ENCODE data around the gene RTL5. TPM values are rescaled to one million over a fixed set of nuclear protein-coding genes. Genes with fewer than 3 reads are reported as not detected.
"Not testable (repeated sequence)": the region's sequence is repeated elsewhere in the genome, so short reads cannot be mapped to it uniquely, and the experiment has no call there.

Gene RTL5
- 0.18 and 0.20 TPM in 2 replicates for total RNA-seq (2014; rRNA removed; shearing (Covaris generic))

DNA sequence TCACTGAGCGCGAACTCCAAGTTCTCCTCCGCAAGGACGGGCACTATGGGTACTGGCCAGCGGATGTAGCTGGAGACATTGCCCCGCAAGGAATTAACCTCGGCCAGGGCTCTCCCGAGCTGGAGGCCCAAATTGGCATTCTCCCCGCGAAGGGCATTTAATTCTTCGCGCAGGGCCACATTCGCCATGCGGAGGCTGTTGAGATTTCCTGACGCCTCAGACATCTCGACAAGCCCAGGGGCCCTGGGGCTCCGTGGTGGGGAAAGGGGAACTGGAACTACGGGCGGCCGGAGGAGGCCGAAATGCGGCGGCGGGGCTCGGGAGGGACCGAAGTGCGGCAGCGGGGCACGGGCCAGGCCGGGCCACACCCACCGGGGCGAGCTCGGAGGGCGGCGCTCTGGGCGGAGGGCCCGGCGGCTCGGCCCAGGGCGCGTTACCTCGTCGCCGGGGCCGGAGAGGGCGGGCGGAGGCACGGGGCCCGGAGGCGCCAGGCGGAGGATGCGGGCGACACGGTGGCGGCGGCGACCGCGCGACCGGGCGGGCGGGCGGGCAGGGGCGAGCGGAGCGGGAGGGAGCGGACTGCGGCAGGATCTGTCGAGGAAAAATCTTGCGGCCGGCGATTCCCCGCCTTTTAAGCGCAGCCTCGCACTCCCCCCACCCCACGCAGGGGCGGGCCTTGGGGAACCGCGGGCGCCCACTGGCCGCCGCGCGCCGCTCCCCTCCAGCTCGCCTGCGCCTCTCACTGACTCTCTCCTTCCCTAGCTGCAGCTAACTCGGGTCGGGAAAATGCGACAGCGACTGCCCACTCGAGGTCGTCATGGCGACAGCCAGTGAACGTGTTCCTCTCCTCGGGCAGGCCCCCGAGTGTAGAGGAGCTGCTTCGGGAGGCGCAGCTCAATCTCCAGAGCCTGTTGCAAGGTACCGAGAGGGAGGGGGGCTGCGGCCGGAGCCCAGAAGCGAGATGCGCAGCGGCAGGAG is at the start of gene RTL5:
RTL5 (minus strand) TSS at position 599 of the 978 bp plus-strand sequence.
- H3K27ac ChIP-seq: no peak within 1 kb of the TSS
- H3K4me3 ChIP-seq: peak within 1 kb of the TSS; percentile 32
- no peaks in the 10 kb centered on the region for H3K36me3 ChIP-seq
- H3K27me3 ChIP-seq: no peaks in the 10 kb centered on the region
- no peaks in the 10 kb centered on the region for H3K9me3 ChIP-seq (replicated peaks)
- peak; percentile 58 to 62 for DNase-seq
- H3K4me1 ChIP-seq: no peaks in the 10 kb centered on the region

DNA sequence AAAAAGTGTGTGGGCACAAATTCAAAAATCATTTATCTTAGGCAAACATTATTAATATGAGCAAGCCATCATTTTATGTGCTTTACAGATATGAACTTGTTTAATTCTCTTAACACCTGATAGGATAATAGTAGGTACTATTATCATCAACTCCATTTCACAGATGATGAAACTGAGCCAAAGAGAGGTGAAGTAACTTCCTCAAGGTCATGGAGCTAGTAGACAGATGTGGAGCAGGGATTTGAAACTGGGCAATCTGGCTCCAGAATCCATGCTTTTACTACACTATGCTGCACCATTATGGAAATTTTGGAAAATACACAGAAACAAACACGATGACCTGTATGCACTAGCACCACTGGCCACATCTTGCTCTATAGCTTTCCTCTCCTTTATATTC is 48.8 kb upstream of the RTL5 start:
- Histone ChIP-seq H3K4me1 (no peaks in the 10 kb centered on the region), H3K9me3 (replicated peaks) (no peaks in the 10 kb centered on the region), H3K4me3 (peak overlapping the region; percentile 78), H3K36me3 (peaks cover 2% of the 10 kb centered on the region; the same call in 1 of the 2 replicates), H3K27me3 (no peaks in the 10 kb centered on the region), H3K27ac (peak overlapping the region; percentile 78)
- peak in 1 of 2 experiments; percentile 22 for DNase-seq

DNA sequence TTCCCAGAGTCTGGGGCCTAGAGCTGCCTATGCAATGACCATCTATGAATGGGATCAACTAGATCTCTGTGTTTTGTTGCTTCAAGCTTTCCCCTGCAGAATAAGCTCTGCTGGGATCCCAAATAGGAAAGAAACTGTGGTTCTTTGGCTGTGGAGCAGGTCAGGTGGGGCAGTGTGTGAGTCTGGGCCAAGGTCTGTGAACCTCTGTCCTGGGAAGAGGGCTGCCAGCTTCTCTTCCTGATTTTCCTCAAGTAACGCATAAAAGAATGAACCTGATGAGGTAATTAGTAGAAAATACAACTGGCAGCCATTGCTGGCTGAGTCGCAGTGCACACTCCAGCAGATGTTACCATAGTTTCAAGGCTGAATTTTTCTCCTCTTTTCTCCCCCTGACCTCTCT is 45.3 kb upstream of the RTL5 start:
- Histone ChIP-seq H3K9me3 (replicated peaks) (no peaks in the 10 kb centered on the region), H3K4me3 (no peak overlapping the region), H3K27ac (no peak overlapping the region), H3K27me3 (no peaks in the 10 kb centered on the region), H3K4me1 (no peaks in the 10 kb centered on the region), H3K36me3 (no peaks in the 10 kb centered on the region)
- DNase-seq: no peak

DNA sequence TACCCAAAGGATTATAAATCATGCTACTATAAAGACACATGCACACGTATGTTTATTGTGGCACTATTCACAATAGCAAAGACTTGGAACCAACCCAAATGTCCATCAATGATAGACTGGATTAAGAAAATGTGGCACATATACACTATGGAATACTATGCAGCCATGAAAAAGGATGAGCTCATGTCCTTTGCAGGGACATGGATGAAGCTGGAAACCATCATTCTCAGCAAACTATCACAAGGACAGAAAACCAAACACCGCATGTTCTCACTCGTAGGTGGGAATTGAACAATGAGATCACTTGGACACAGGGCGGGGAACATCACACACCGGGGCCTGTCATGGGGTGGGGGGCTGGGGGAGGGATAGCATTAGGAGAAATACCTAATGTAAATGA is 44.6 kb upstream of the RTL5 start:
- not testable (repeated sequence) for H3K27ac ChIP-seq; H3K36me3 ChIP-seq; H3K4me3 ChIP-seq; H3K9me3 ChIP-seq (replicated peaks); H3K27me3 ChIP-seq; H3K4me1 ChIP-seq; DNase-seq

DNA sequence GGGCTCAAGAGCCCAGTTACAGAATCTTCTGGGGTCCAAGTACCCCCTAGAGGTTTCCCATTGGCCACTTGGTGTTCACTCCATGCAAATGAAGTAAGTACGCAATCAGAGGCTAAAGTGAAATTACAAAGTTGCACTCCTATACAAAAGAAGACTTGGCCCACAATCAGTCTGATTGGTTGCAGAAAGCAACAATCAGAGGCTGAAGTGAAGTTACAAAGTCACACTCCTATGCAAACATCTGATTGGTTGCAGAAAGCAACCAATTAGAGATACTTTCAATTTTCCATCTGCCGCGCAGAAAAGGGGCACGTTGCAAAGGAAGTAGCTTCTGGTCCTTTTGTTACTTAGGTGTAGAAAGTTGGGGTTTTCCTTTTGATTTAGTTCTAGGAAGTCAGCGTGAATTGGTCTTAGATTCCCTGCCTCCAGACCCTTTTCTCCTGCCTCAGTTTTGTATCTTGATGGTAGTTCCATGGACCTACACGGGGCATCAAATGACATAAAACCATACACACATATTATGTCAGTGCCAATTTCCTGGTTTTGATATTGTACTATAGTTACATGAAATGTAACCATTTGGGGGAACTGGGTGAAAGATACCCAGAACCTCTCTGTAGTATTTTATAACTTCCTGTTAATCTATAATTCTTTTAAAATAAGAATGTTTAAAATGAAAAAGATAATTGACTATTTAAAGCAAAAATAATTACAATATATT is 37.5 kb upstream of the RTL5 start:
- H3K27me3 ChIP-seq: no peaks in the 10 kb centered on the region
- H3K27ac ChIP-seq: no peak overlapping the region
- H3K36me3 ChIP-seq: no peaks in the 10 kb centered on the region
- peak; percentile 11 to 43 for DNase-seq
- H3K4me3 ChIP-seq: peak overlapping the region; percentile 34
- no peaks in the 10 kb centered on the region for H3K4me1 ChIP-seq
- no peaks in the 10 kb centered on the region for H3K9me3 ChIP-seq (replicated peaks)

DNA sequence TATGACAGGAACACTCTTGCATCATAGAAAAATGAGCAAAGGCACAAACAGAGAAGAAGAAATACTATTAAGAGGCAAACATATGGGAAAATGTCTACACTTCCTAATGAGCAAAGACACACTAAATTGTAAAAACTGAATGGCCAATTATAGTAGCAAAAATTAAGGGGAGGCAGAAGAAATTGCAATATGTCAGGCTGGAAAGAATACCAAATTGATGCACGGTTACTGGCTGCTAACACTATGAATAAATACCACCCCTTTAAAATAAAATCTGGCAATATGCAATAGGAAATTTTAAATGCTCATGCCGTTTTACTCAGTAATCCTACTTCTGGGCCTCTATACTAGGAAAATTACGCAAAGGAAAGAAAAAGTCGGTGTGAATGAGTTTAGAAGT is 33.8 kb upstream of the RTL5 start:
- DNase-seq: no peak
- Histone ChIP-seq H3K4me1 (no peaks in the 10 kb centered on the region), H3K9me3 (replicated peaks) (no peaks in the 10 kb centered on the region), H3K27ac (no peak overlapping the region), H3K36me3 (no peaks in the 10 kb centered on the region), H3K27me3 (no peaks in the 10 kb centered on the region), H3K4me3 (no peak overlapping the region)

DNA sequence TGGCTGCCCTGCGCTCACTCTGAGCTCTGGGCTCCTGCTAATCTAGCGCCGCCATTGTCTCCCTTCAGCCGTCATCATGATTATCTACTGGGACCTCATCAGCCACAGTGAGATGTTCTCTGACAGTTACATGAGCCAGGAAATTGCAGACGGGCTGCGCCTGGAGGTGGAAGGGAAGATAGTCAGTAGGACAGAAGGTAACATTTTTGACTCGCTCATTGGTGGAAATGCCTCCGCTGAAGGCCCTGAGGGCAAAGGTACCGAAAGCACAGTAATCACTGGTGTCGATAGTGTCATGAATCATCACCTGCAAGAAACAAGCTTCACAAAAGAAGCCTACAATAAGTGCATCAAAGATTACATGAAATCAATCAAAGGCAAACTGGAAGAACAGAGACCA is 28.1 kb upstream of the RTL5 start:
- Histone ChIP-seq H3K27me3 (no peaks in the 10 kb centered on the region), H3K36me3 (no peaks in the 10 kb centered on the region), H3K4me3 (no peak overlapping the region), H3K9me3 (replicated peaks) (no peaks in the 10 kb centered on the region), H3K4me1 (no peaks in the 10 kb centered on the region), H3K27ac (no peak overlapping the region)
- no peak for DNase-seq

DNA sequence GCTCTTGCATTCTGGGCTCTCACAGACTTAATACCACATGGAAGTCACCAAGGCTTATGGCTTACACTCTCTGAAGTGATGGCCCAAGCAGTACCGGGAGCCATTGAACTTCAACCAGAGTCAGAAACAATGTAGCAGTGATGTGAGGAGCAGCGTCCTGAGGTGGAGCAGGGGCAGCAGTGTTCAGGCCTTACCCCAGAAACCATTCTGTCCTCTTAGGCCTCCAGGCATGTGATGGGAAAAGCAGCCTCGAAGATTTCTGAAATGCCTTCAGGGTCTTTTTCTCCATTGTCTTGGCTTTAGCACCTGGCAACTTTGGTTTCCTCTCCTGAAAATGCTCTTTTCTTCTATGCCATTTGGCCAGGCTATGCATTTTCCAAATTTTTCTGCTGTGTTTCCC is 27.1 kb upstream of the RTL5 start:
- Histone ChIP-seq H3K36me3 (no peaks in the 10 kb centered on the region), H3K27ac (no peak overlapping the region), H3K4me3 (no peak overlapping the region), H3K4me1 (no peaks in the 10 kb centered on the region), H3K27me3 (no peaks in the 10 kb centered on the region), H3K9me3 (replicated peaks) (no peaks in the 10 kb centered on the region)
- no peak for DNase-seq

DNA sequence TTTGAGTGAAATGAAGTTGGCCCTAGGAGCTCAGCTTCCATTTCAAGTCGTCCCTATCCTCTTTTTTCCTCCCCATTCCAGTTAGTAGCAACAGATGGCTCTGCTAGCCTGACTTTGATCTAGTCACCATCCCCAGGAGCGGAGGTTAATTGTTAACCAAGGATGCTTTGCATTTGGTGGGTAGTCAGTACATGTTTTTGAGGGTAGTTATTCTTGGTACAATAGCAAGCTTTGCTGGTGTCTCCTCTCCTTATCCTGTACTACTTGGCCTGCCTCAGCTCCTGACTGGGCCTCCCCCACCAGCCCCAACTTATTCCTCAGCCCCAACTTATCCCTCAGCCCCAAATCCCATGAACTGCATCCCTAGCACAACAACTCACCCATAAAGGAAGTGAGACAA is 14.8 kb upstream of the RTL5 start:
- Histone ChIP-seq H3K4me3 (no peak overlapping the region), H3K27ac (no peak overlapping the region), H3K9me3 (replicated peaks) (no peaks in the 10 kb centered on the region), H3K27me3 (no peaks in the 10 kb centered on the region), H3K4me1 (peaks cover 7% of the 10 kb centered on the region; the same call in 1 of the 2 replicates), H3K36me3 (no peaks in the 10 kb centered on the region)
- DNase-seq: no peak

DNA sequence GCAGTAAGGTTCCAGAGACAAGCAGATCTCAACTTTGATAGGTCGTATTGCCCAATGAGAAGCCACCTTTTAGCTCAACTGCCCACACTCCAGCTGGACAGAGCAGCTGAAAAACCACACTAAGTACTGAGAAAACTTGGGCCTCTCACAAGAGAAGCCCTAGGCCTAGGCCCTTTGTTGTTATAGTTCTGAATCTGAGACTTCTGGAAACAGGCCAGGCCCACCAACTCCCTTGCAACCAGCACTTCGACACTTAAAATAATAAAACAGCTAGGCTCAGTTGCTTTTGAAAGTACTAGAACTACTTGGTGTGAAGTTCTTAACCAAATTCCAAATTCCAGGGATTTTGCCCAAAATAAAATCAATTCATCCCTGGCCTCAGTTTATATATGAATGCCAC is 13.5 kb upstream of the RTL5 start:
- no peak overlapping the region for H3K4me3 ChIP-seq
- H3K36me3 ChIP-seq: no peaks in the 10 kb centered on the region
- DNase-seq: no peak
- H3K4me1 ChIP-seq: peaks cover 7% of the 10 kb centered on the region; the same call in 1 of the 2 replicates
- H3K9me3 ChIP-seq (replicated peaks): no peaks in the 10 kb centered on the region
- no peaks in the 10 kb centered on the region for H3K27me3 ChIP-seq
- H3K27ac ChIP-seq: no peak overlapping the region

DNA sequence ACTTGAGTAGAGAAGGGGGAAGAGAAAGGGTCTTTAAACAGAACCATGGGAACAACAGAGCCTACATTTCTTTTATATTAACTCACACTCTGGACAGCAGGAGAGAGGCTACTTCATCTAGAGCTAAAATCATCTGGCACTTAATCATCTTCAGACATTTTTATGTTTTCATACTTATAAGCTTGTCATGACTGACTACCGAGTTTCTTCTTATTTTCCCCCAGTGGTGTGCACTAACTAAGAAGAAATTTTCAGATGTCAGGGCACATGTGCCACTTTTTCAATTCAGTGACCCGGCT is 11.8 kb upstream of the RTL5 start:
- Histone ChIP-seq H3K4me1 (peaks cover 7% of the 10 kb centered on the region; the same call in 1 of the 2 replicates), H3K27me3 (no peaks in the 10 kb centered on the region), H3K4me3 (no peak overlapping the region), H3K9me3 (replicated peaks) (no peaks in the 10 kb centered on the region), H3K36me3 (no peaks in the 10 kb centered on the region), H3K27ac (no peak overlapping the region)
- DNase-seq: no peak

DNA sequence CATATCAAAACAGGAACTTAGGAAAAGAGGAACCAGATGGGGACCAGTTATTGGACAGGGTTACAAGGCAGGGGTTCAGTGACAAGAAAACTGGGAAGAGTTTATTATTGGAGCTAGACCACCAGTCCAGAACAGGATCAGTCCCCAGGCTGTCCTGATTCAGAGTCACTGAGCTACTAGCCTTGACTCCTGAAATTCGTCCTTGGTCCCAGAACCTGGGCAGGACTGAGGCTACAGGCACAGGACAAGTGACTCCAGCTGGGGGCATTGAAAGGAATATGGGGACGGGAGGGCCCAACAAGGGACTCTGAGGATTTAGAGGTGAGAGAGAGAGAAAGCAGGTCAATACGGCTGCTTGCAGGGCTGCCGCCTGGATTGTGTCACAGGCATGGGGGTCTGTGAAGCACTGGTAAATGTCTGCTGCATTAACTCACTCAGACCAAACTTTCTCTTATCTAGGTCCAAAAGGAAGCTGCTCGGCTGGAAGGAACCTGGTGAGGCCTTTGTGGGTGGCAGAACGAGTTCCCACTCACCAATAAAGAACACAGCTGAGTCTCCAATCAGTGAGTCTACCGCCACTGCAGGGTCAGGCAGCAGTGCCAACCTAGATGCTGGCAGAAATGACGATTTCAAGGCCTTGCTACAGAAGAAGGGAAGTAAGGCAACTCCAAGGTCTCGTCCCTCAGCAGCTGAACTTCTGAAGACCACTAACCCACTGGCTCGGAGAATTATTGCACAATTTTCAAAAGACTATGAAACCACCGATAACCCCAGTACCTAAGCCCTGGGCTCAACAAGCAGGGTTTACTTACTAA is 11.3 kb upstream of the RTL5 start:
- no peak overlapping the region for H3K4me3 ChIP-seq
- DNase-seq: no peak
- no peaks in the 10 kb centered on the region for H3K9me3 ChIP-seq (replicated peaks)
- no peak overlapping the region for H3K27ac ChIP-seq
- no peaks in the 10 kb centered on the region for H3K36me3 ChIP-seq
- H3K4me1 ChIP-seq: peaks cover 7% of the 10 kb centered on the region; the same call in 1 of the 2 replicates
- H3K27me3 ChIP-seq: no peaks in the 10 kb centered on the region

DNA sequence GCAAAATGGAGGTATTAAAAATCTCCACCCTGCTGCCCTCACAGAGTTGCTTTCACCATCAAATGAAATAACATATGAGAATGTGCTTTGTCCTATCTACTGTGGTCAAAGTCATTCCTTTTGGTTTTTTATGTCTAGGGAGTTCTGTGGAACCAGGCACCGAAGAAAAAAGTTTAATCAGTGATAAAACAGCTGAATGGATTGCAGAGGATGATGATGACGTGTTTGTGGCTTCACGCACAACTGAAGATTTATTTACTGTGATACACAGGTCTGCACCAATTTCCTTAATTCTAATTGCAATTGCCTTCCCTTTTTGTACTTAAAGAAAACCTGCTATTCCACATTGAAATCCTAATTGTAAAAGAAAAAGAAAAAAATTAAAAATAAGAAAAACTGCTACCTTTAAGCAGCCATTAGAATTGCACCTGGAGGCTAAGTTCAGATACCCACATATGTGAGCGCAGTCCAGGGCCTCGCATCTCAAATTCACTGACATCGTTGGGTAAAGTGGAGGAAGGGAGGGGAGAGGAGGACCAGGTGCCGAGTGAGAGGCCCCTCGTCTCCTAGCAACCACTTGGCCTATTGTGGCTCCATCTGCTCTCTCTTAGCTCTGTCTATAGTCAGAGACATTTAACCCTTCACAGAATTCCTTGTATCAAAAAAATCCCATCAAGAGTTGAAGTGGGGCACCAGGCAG is 10.5 kb upstream of the RTL5 start:
- no peak overlapping the region for H3K4me3 ChIP-seq
- DNase-seq: peak; percentile 39 to 62
- H3K27ac ChIP-seq: no peak overlapping the region
- H3K4me1 ChIP-seq: peaks cover 7% of the 10 kb centered on the region; the same call in 1 of the 2 replicates
- no peaks in the 10 kb centered on the region for H3K27me3 ChIP-seq
- no peaks in the 10 kb centered on the region for H3K9me3 ChIP-seq (replicated peaks)
- H3K36me3 ChIP-seq: no peaks in the 10 kb centered on the region

DNA sequence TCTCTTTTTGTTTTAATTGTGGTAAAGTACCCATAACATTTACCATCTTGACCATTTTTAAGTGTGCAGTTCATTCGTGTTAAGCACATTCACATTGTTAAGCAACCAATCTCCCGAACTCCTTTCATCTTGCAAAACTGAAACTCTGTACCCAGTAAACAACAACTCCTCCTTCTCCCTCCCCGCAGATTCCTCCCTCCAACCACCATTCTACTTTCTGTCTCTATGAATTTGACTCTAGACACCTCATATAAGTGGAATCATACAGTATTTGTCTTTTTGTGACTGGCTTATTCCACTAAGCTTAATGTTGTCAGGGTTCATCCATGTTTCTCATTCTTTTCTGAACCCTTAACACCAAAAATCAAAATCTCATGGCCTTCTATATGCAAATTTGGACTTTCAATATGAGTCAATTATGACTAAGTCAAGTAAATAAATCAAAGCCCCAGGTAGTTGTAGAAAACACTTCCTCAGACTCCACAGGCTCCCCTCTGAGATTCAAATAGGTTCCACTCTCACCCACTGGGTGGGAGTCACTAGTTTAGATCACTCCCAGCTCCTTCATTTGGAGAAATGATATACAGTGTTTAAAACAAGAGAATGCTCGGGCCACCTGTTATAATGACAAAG is 9.8 kb upstream of the RTL5 start:
- H3K9me3 ChIP-seq (replicated peaks): no peaks in the 10 kb centered on the region
- no peak overlapping the region for H3K27ac ChIP-seq
- H3K36me3 ChIP-seq: no peaks in the 10 kb centered on the region
- no peaks in the 10 kb centered on the region for H3K27me3 ChIP-seq
- H3K4me3 ChIP-seq: no peak overlapping the region
- no peak for DNase-seq
- peaks cover 7% of the 10 kb centered on the region; the same call in 1 of the 2 replicates for H3K4me1 ChIP-seq

Measured in SJCRH30 (cell line).